Ascending aorta (tissue), 2 donors: ENCODE results near the gene GLTP. TPM values are rescaled to one million over a fixed set of nuclear protein-coding genes. Genes with fewer than 3 reads are reported as not detected.

Experiments used
- DNase-seq, 2 donors: peaks; one replicate each; pipeline ENCODE4 v3.0.0-alpha.2; 2019; ENCODE audit warnings: low spot score in 2 of 2
- H3K27ac ChIP-seq, 2 donors: fragments of 200-600 bp; sonication (generic); one replicate each; pipeline ENCODE4 v1.5.1; 2016 to 2017; ENCODE audit warnings: mild to moderate bottlenecking in 1 of 2
- H3K27me3 ChIP-seq: fragments of 200-600 bp; sonication (generic); one replicate; pipeline ENCODE4 v1.5.1; 2017
- H3K36me3 ChIP-seq, 2 donors: fragments of 200-600 bp; sonication (generic); one replicate each; pipeline ENCODE4 v1.5.1; 2016
- H3K4me1 ChIP-seq, 2 donors: fragments of 200-600 bp; sonication (generic); one replicate each; pipeline ENCODE4 v1.5.1; 2016 to 2017; ENCODE audit warnings: mild to moderate bottlenecking in 1 of 2
- H3K4me3 ChIP-seq, 2 donors: fragments of 200-600 bp; sonication (generic); one replicate each; pipeline ENCODE4 v1.5.1; 2016 to 2017; ENCODE audit warnings: mild to moderate bottlenecking in 1 of 2
- H3K9me3 ChIP-seq, 2 donors: fragments of 200-600 bp; sonication (generic); one replicate each; pipeline ENCODE4 v1.5.1; 2016
- intact Hi-C: fragments of 100-400 bp; cut with DNase I; formaldehyde crosslinking; loops from one replicate; pipeline ENCODE4 v1.15.1; 2023
- total RNA-seq: library from RNA; depleted of rRNA; stranded (reverse); fragments of >200 nt; gene quantifications from one replicate; pipeline ENCODE4 v1.1.0, GENCODE V29; 2016
- TF ChIP-seq, protein P1 (sequence below), 3 experiments: fragments of 200-600 bp in 2 of 3; fragments of 450-650 bp in 1 of 3; sonication (generic) in 2 of 3; IDR thresholded peaks; one replicate each; pipeline ENCODE4 v1.5.1; 2016 to 2019; ENCODE audit warnings: antibody characterized with exemption in 3 of 3, mild to moderate bottlenecking in 1 of 3, moderate library complexity in 1 of 3

GLTP gene
- total RNA-seq, 1 donor from 2014 or later = 105 TPM

GRCh38 chr12:109844091-109844490, 36.2 kb downstream of the GLTP start:
- H3K27me3 ChIP-seq = no peaks in the 10 kb centered on the region
- H3K36me3 ChIP-seq = no peaks in the 10 kb centered on the region
- no peak overlapping the region for H3K4me3 ChIP-seq
- DNase-seq = no peak
- TF ChIP-seq, protein P1, sequence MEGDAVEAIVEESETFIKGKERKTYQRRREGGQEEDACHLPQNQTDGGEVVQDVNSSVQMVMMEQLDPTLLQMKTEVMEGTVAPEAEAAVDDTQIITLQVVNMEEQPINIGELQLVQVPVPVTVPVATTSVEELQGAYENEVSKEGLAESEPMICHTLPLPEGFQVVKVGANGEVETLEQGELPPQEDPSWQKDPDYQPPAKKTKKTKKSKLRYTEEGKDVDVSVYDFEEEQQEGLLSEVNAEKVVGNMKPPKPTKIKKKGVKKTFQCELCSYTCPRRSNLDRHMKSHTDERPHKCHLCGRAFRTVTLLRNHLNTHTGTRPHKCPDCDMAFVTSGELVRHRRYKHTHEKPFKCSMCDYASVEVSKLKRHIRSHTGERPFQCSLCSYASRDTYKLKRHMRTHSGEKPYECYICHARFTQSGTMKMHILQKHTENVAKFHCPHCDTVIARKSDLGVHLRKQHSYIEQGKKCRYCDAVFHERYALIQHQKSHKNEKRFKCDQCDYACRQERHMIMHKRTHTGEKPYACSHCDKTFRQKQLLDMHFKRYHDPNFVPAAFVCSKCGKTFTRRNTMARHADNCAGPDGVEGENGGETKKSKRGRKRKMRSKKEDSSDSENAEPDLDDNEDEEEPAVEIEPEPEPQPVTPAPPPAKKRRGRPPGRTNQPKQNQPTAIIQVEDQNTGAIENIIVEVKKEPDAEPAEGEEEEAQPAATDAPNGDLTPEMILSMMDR (IDR thresholded peaks at IDR 0.05) = no peak
- H3K27ac ChIP-seq = no peak overlapping the region
- H3K9me3 ChIP-seq = no peaks in the 10 kb centered on the region
- intact Hi-C loops = loop anchor here (2.0 kb wide), 1 partner anchor 37 kb away; the partner anchor contains the start of gene GLTP
- H3K4me1 ChIP-seq = peaks cover 0 to 3% of the 10 kb centered on the region in 2 donors

DNA sequence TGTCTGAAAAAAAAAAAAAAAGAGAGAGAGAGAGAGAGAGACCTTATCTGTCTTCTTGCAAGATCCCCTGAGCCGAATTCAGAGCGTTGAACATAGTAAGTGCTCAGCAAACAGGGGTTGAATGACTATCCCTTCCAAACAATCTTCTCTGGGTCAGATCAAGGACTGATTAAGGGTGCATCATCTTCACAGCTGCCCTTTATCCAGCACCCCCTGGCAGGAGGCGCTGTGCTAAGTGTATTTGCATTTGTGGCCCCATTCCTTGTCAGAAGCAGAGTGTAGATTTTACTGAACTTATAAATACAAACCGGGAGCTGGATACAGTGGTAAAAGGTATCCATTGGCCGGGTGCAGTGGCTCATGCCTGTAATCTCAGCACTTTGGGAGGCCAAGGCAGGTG, 38.3 kb downstream of the GLTP start:
- H3K4me3 ChIP-seq = no peak overlapping the region
- TF ChIP-seq, protein P1 (IDR thresholded peaks at IDR 0.05) = no peak
- intact Hi-C loops = no loop called here

DNA sequence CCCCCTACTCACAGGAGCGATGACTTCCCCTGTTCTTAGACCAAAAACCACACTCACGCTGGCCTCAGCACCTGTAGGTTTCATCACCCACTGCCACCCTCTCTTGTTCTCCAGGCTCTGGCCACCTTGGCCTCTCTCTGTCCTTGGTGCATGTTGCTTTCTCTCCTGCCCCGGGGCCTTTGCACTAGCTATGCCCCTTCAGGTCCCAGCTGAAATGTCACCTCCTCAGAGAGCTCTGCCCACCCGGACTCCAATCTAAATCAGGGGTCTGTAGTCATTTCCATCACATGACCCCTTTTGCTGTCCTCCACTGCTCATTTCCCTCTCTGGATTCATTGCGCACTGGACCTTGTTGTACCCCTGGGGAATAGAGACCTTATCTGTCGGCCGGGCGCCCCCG, 39.0 kb downstream of the GLTP start:
- Histone ChIP-seq H3K4me1 (peaks cover 0 to 3% of the 10 kb centered on the region in 2 donors), H3K4me3 (no peak overlapping the region), H3K36me3 (no peaks in the 10 kb centered on the region), H3K27me3 (no peaks in the 10 kb centered on the region), H3K27ac (no peak overlapping the region), H3K9me3 (no peaks in the 10 kb centered on the region)
- TF ChIP-seq, protein P1 (IDR thresholded peaks at IDR 0.05) = no peak
- no peak for DNase-seq
- intact Hi-C loops = no loop called here

More for the DNA sequence above, 38.3 kb downstream of the GLTP start:
- H3K27ac ChIP-seq = no peak overlapping the region
- no peaks in the 10 kb centered on the region for H3K27me3 ChIP-seq
- H3K4me1 ChIP-seq = peaks cover 0 to 3% of the 10 kb centered on the region in 2 donors
- H3K9me3 ChIP-seq = no peaks in the 10 kb centered on the region
- no peaks in the 10 kb centered on the region for H3K36me3 ChIP-seq
- no peak for DNase-seq

DNA sequence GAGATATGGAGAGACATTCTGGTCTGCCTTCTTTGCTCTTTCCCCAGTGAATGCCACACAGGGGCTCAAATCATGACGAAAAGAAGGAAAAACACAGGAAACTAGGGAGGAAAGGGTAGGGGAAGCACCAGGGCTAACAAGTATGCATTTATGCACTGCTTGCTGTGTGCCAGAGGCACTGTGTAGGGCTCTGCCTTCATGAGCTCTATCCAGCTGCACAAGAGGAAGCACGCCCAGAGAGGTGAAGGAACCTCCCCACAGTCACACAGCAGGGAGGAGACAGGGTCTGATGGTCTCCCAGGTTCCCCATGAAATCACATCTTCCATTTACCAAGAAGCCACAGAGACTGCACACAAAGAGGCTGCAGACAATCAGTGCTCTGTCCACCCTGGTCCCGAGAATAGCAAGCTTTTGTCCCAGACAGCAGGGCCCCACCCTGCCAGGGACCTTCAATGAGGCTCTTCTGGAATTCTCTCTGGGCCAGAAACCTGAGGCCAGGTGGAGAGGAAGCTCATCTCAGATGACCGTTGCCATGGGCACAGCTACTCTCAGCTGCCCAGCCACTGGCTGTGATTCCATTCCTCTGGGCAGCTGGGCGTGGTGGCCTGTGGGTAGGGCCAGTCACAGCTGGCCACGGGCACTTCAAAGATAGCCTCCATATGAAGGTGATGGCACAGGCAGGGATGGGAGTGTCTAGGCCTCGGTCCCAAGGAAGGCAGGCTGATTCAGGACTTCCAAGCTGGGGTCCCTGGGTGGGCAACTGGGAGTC, 39.9 kb downstream of the GLTP start:
- H3K4me1 ChIP-seq = peaks cover 0 to 2% of the 10 kb centered on the region in 2 donors
- H3K27ac ChIP-seq = no peak overlapping the region
- H3K36me3 ChIP-seq = no peaks in the 10 kb centered on the region
- no peaks in the 10 kb centered on the region for H3K27me3 ChIP-seq
- no peak for DNase-seq
- TF ChIP-seq, protein P1 (IDR thresholded peaks at IDR 0.05) = no peak
- intact Hi-C loops = no loop called here
- no peak overlapping the region for H3K4me3 ChIP-seq
- H3K9me3 ChIP-seq = no peaks in the 10 kb centered on the region

GRCh38 chr12:109839444-109839843, 40.9 kb downstream of the GLTP start:
- no peaks in the 10 kb centered on the region for H3K9me3 ChIP-seq
- TF ChIP-seq, protein P1 (IDR thresholded peaks at IDR 0.05) = no peak
- DNase-seq = no peak
- H3K27ac ChIP-seq = no peak overlapping the region
- no peaks in the 10 kb centered on the region for H3K4me1 ChIP-seq
- H3K36me3 ChIP-seq = no peaks in the 10 kb centered on the region
- H3K27me3 ChIP-seq = no peaks in the 10 kb centered on the region
- no peak overlapping the region for H3K4me3 ChIP-seq
- intact Hi-C loops = no loop called here
